ENCODE results near the gene OIP5. TPM values are rescaled to one million over a fixed set of nuclear protein-coding genes. Genes with fewer than 3 reads are reported as not detected.

The OIP5 gene
- total and polyA plus RNA-seq, 2 of the 13 experiments (the other 11 are each of a cell fraction or from before 2014, with no cell fraction given), result 10.7 to 38.0 TPM

GRCh38 chr15:41333026-41333562, 703 bp upstream of the OIP5 start:
- H3K4me1 ChIP-seq (ENCODE audit: insufficient read depth, low read length), result peaks cover 45% of the 10 kb centered on the region
- BruUV-seq (replicated peaks), result TSS peak; percentile 92
- H3K4me3 ChIP-seq (replicated peaks in 1 of 3; ENCODE audit: insufficient read depth in 1 of 3, low read depth in 2 of 3, low read length in 3 of 3), result peak overlapping the region; percentile 69 to 99 (median 74)
- no peak overlapping the region for H2AFZ ChIP-seq (ENCODE audit: low read length)
- H3K9ac ChIP-seq (ENCODE audit: insufficient read depth, low read depth, low read length), result peak overlapping the region; percentile 78
- DNase-seq (ENCODE audit: low spot score) (peak; percentile 38), ATAC-seq (peak; percentile 57), FAIRE-seq (peak; percentile 54)
- intact Hi-C loops (cut with micrococcal nuclease; ENCODE audit: unreplicated experiment) (loop anchor here (5.0 kb wide), 2 partner anchors 101 to 426 kb away; partner anchors contain the start of genes CHP1 and EXD1), in situ Hi-C loops (cut with HindIII; ENCODE audit: extremely low pct_ligation_motif_present, low pct_unique_long_range_greater_than_20kb) (loop anchor here (5.0 kb wide), 1 partner anchor 51 kb away; no protein-coding TSS in a partner anchor)
- H3K4me2 ChIP-seq (ENCODE audit: low read depth, low read length), result peak overlapping the region; percentile 68
- WGBS (ENCODE audit: low lambda C conversion rate), result 0% methylated on average over 10 of the region's 26 CpGs
- no peaks in the 10 kb centered on the region; a peak in 1 of 5 replicates for H3K27me3 ChIP-seq (ENCODE audit: control insufficient read depth in 1 of 2, insufficient read depth in 2 of 2, low read length in 2 of 2)
- H4K20me1 ChIP-seq (ENCODE audit: insufficient read depth, low read length), result no peaks in the 10 kb centered on the region
- peak overlapping the region; percentile 88 for H3K27ac ChIP-seq (ENCODE audit: extremely low read length, insufficient read depth, low read length)
- H3K9me3 ChIP-seq (ENCODE audit: low read length), result no peaks in the 10 kb centered on the region
- peaks cover 0 to 5% of the 10 kb centered on the region in 2 experiments; a peak in 2 of 5 replicates for H3K36me3 ChIP-seq (replicated peaks in 1 of 2; ENCODE audit: control insufficient read depth in 1 of 2, insufficient read depth in 2 of 2, low read length in 2 of 2)
- CTCF ChIA-PET (ENCODE audit: low intra/inter-chr PET ratio, low total read pairs), result interaction anchor here (1.4 kb wide), 1 partner anchor 102 kb away, joined by 3 read pairs; the partner anchor contains the start of genes CHP1 and EXD1
- POLR2A ChIA-PET, result interaction anchor here (0.8 to 1.6 kb wide), 3 partner anchors 11 to 102 kb away, joined by 3 to 9 read pairs (median 6); partner anchors contain the start of genes CHP1 and EXD1
- peaks cover 47% of the 10 kb centered on the region for H3K79me2 ChIP-seq (ENCODE audit: insufficient read depth, low read length)
- TF ChIP-seq NR2F2 (IDR thresholded peaks at IDR 0.05; ENCODE audit: borderline replicate concordance, low read depth) (peak; percentile 15; the same call in 1 of the 2 replicates), ZNF564 (CRISPR knock-in tag; IDR thresholded peaks at IDR 0.05) (no peak), ZNF275 (CRISPR knock-in tag; IDR thresholded peaks at IDR 0.05; ENCODE audit: borderline replicate concordance) (no peak), CREB1 (IDR thresholded peaks at IDR 0.05) (no peak), CREB1 (CRISPR knock-in tag; IDR thresholded peaks at IDR 0.05) (peak; percentile 30; the same call in 1 of the 2 replicates), KMT2B (CRISPR knock-in tag; IDR thresholded peaks at IDR 0.05) (no peak), ZNF256 (CRISPR knock-in tag; conservative IDR thresholded peaks at IDR 0.05) (no peak), SSRP1 (CRISPR knock-in tag; IDR thresholded peaks at IDR 0.05) (no peak), SALL2 (CRISPR knock-in tag; IDR thresholded peaks at IDR 0.05) (no peak), ARHGAP35 (CRISPR knock-in tag; IDR thresholded peaks at IDR 0.05; ENCODE audit: borderline replicate concordance) (no peak), RNF219 (CRISPR knock-in tag; IDR thresholded peaks at IDR 0.05) (no peak), SP140L (CRISPR knock-in tag; IDR thresholded peaks at IDR 0.05; ENCODE audit: borderline replicate concordance) (no peak), REPIN1 (CRISPR knock-in tag; IDR thresholded peaks at IDR 0.05; ENCODE audit: borderline replicate concordance, low read depth) (no peak), SMAD9 (CRISPR knock-in tag; IDR thresholded peaks at IDR 0.05) (no peak), ARID3A (IDR thresholded peaks at IDR 0.05; ENCODE audit: low read depth, low read length) (peak; percentile 48), ZBTB44 (CRISPR knock-in tag; IDR thresholded peaks at IDR 0.05) (no peak; the same call in 1 of the 2 replicates), ZNF83 (CRISPR knock-in tag; IDR thresholded peaks at IDR 0.05; ENCODE audit: borderline replicate concordance) (no peak)
